HepG2 (cell line): ENCODE results near the gene GRK6. TPM values are rescaled to one million over a fixed set of nuclear protein-coding genes. Genes with fewer than 3 reads are reported as not detected.

Experiments used
- AKNA ChIP-seq: sonication (generic); formaldehyde crosslinking; IDR thresholded peaks from 2 replicates; pipeline ENCODE4 v1.4.0; 2020; ENCODE audit warnings: missing genetic modification reagents, borderline replicate concordance
- ARID5B ChIP-seq: IDR thresholded peaks from 2 replicates; pipeline ENCODE4 v1.4.0; 2020; ENCODE audit warnings: mild to moderate bottlenecking, missing genetic modification reagents
- GPN1 ChIP-seq: sonication (generic); formaldehyde crosslinking; IDR thresholded peaks from 2 replicates; pipeline ENCODE4 v1.5.1; 2020; ENCODE audit warnings: missing genetic modification reagents, borderline replicate concordance
- HNRNPUL1 ChIP-seq: fragments of 200-400 bp; formaldehyde crosslinking; IDR thresholded peaks from 2 replicates; pipeline ENCODE4 v1.6.1; 2017; ENCODE audit warnings: low read depth, mild to moderate bottlenecking, low read length, moderate library complexity
- MXD4 ChIP-seq: IDR thresholded peaks from 2 replicates; pipeline ENCODE4 v1.6.1; 2016; ENCODE audit warnings: mild to moderate bottlenecking, missing biosample characterization, missing genetic modification reagents
- POLR2AphosphoS2 ChIP-seq: IDR thresholded peaks from 2 replicates; pipeline ENCODE4 v1.6.1; 2011; ENCODE audit warnings: low read depth, low read length, improper control_type of control experiment
- PREB ChIP-seq: sonication (generic); formaldehyde crosslinking; IDR thresholded peaks from 2 replicates; pipeline ENCODE4 v1.4.0; 2020; ENCODE audit warnings: missing genetic modification reagents
- SIX1 ChIP-seq: sonication (generic); formaldehyde crosslinking; IDR thresholded peaks from 2 replicates; pipeline ENCODE4 v1.4.0; 2020; ENCODE audit warnings: missing genetic modification reagents, borderline replicate concordance
- SMYD3 ChIP-seq: sonication (generic); formaldehyde crosslinking; IDR thresholded peaks from 2 replicates; pipeline ENCODE4 v1.8.1; 2023; ENCODE audit warnings: mild to moderate bottlenecking, missing genetic modification reagents
- ZBED4 ChIP-seq: sonication (generic); formaldehyde crosslinking; IDR thresholded peaks from 2 replicates; pipeline ENCODE4 v1.4.0; 2020; ENCODE audit warnings: missing genetic modification reagents, borderline replicate concordance
- ZBTB14 ChIP-seq: sonication (generic); formaldehyde crosslinking; IDR thresholded peaks from 2 replicates; pipeline ENCODE4 v1.4.0; 2020; ENCODE audit warnings: missing genetic modification reagents
- ZNF460 ChIP-seq: sonication (generic); formaldehyde crosslinking; IDR thresholded peaks from 2 replicates; pipeline ENCODE4 v1.5.1; 2020; ENCODE audit warnings: missing genetic modification reagents, mild to moderate bottlenecking, borderline replicate concordance
- ZNF564 ChIP-seq: sonication (generic); formaldehyde crosslinking; IDR thresholded peaks from 2 replicates; pipeline ENCODE4 v1.8.1; 2023; ENCODE audit warnings: mild to moderate bottlenecking, missing genetic modification reagents
- polyA plus RNA-seq, 8 experiments: library from polyadenylated mRNA; depleted of rRNA in 3 of 8; stranded (reverse) in 7 of 8; unstranded in 1 of 8; fragments of >200 nt; fragmentation: Illumina TruSeq in 4 of 8; extraction: Trizol in 4 of 8; gene quantifications; 2 replicates each; pipeline versions ENCODE4 v1.2.1 to v1.2.3, GENCODE V29; 2011 to 2016; ENCODE audit warnings: low read depth in 4 of 8, missing spikeins in 1 of 8, mixed read lengths in 1 of 8; ENCODE audit not compliant: insufficient read depth in 1 of 8
- total RNA-seq, 5 experiments: library from RNA; depleted of rRNA; stranded (reverse); fragments of >200 nt; fragmentation: Illumina TruSeq; extraction: Trizol; gene quantifications; 2 replicates each; pipeline ENCODE4 v1.2.3, GENCODE V29; 2016; ENCODE audit warnings: low read depth in 1 of 5

The GRK6 gene
- total and polyA plus RNA-seq, 2 of the 13 experiments (the other 11 are each of a cell fraction or from before 2014, with no cell fraction given): 13.2 to 19.9 TPM

GRCh38 chr5:177434942-177435738 is 8.7 kb downstream of the GRK6 start (continued):
- TF ChIP-seq SMYD3 (CRISPR knock-in tag) (no peak), ZBTB14 (CRISPR knock-in tag) (no peak), ARID5B (peak; percentile 20; the same call in 1 of the 2 replicates), ZBED4 (CRISPR knock-in tag) (no peak), HNRNPUL1 (no peak), PREB (CRISPR knock-in tag) (no peak), ZNF564 (CRISPR knock-in tag) (no peak), POLR2AphosphoS2 (no peak), AKNA (no peak), ZNF460 (CRISPR knock-in tag) (no peak), SIX1 (no peak), GPN1 (CRISPR knock-in tag) (no peak), MXD4 (CRISPR knock-in tag) (no peak)
